Testis (tissue), 2 donors: ENCODE measurements around the gene IFTAP.

Experiments
- POLR2A ChIP-seq: fragments of 450-650 bp; IDR thresholded peaks from one replicate; pipeline ENCODE4 v1.6.1; 2017; ENCODE audit warnings: antibody characterized with exemption, mild to moderate bottlenecking, moderate library complexity
- TF ChIP-seq, protein P1 (sequence below), 3 experiments: fragments of 450-650 bp in 2 of 3; fragments of 200-600 bp in 1 of 3; sonication (generic) in 1 of 3; IDR thresholded peaks; one replicate each; pipeline ENCODE4 v1.5.1; 2016 to 2019; ENCODE audit warnings: antibody characterized with exemption in 3 of 3, mild to moderate bottlenecking in 2 of 3, moderate library complexity in 1 of 3

DNA sequence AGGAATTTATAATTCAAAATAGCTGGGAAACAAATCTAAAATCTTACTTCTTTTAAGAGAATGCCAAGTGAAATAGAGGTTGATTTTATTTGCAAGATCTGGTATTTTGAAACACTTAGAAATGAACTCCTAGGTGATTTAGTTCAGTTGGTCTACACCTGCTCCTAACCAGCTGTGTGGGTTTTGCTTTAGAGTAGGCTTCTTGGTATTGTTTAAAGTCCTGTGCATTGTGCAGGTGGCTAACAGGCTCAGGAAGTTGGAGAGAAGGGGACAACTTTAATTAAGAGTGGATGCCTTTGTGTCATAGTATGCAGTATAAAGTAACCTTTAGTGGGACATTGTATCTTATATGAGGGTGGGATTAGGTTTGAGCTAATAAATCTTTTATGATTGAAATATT is 7.8 kb downstream of the IFTAP start:
- TF ChIP-seq POLR2A, result no peak
- TF ChIP-seq, protein P1, sequence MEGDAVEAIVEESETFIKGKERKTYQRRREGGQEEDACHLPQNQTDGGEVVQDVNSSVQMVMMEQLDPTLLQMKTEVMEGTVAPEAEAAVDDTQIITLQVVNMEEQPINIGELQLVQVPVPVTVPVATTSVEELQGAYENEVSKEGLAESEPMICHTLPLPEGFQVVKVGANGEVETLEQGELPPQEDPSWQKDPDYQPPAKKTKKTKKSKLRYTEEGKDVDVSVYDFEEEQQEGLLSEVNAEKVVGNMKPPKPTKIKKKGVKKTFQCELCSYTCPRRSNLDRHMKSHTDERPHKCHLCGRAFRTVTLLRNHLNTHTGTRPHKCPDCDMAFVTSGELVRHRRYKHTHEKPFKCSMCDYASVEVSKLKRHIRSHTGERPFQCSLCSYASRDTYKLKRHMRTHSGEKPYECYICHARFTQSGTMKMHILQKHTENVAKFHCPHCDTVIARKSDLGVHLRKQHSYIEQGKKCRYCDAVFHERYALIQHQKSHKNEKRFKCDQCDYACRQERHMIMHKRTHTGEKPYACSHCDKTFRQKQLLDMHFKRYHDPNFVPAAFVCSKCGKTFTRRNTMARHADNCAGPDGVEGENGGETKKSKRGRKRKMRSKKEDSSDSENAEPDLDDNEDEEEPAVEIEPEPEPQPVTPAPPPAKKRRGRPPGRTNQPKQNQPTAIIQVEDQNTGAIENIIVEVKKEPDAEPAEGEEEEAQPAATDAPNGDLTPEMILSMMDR (IDR thresholded peaks at IDR 0.05), result no peak
